ENCODE data around the gene EIPR1.
A peak's percentile ranks its signal among the peaks of the same experiment; 100 is the strongest.

Gene EIPR1

GRCh38 chr2:3309496-3310355 lies 67.9 kb downstream of the EIPR1 start:
- FAIRE-seq, result no peak

GRCh38 chr2:3307901-3308300 lies 69.7 kb downstream of the EIPR1 start:
- DNase-seq (ENCODE audit: insufficient read length, low spot score) (no peak), FAIRE-seq (no peak)

More at GRCh38 chr2:3309496-3310355, 67.9 kb downstream of the EIPR1 start:
- no peak for DNase-seq (ENCODE audit: insufficient read length, low spot score)

- no peak for DNase-seq (ENCODE audit: insufficient read length, low spot score)
- FAIRE-seq, result no peak
Measured at GRCh38 chr2:3307236-3307635, 70.4 kb downstream of the EIPR1 start.

DNA sequence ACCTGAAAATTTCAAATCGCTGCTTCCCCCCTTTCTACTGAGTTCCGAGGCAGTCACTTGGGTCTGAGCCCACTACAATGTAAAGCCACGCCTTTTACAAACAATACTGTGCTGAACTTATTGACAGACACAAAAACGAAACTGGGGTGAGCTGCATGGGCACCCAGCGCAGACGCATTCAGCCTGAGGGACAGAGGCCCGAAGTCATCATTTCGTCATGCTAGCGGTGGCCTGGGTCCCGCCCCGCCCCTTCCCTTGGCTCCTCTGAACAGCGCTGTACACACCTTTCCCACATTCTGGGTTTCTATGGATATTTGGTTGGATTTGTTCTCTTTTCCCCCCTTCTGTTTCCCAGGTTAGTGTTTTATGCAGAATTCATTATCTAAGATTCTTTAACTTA lies 71.7 kb downstream of the EIPR1 start:
- no peak for FAIRE-seq
- DNase-seq (ENCODE audit: insufficient read length, low spot score), result no peak

- no peak for FAIRE-seq
- no peak for DNase-seq (ENCODE audit: insufficient read length, low spot score)
Measured at GRCh38 chr2:3305431-3305830, 72.2 kb downstream of the EIPR1 start.

GRCh38 chr2:3303583-3304406 lies 73.8 kb downstream of the EIPR1 start:
- peak; percentile 71 for FAIRE-seq
- DNase-seq (ENCODE audit: insufficient read length, low spot score), result peak; percentile 93

DNA sequence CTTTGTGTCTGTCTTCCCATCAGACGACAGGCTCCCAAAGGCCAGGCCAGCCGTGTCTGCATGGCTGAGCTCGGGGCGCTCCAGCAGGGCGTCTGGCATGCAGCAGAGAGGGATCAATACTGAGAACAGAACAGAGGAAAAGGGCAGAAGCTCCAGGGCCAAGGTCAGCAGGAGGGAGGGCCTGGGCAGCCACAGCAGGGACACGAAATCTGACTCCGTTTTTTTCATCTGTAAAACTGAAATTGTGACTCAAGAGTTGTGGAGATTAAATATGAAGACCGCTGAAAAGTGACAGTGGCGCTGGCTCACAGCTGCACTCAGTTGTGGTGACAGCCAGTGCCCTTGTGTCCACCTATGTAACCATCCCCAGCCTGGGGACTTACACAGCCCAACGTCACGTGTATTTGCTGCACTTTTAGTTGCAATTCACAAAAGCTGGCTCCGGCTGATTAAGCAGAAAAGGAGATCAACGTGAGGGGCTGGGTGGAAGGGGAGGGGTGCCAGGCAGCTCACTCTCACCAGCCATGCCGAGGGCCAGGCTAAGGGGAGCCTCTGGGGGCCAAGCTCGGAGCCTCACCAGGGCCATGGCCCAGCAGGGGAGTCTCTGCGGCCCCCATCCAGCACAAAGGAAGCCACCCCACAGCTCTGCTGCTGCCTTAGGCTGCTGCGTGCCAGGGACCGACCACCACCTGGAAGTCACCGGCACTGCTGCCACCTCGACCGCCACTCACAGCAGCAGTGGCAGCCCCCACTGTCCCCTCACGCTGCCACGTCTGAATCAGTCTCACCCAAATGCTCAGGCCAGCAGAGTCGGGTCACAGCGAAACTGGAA lies 74.7 kb downstream of the EIPR1 start:
- no peak for DNase-seq (ENCODE audit: insufficient read length, low spot score)
- no peak for FAIRE-seq

- DNase-seq (ENCODE audit: insufficient read length, low spot score) (no peak), FAIRE-seq (no peak)
Measured at GRCh38 chr2:3302421-3302750, 75.2 kb downstream of the EIPR1 start.

GRCh38 chr2:3301001-3301400 lies 76.6 kb downstream of the EIPR1 start:
- no peak for DNase-seq (ENCODE audit: insufficient read length, low spot score)
- FAIRE-seq, result no peak

GRCh38 chr2:3300224-3300995 lies 77.2 kb downstream of the EIPR1 start:
- no peak for FAIRE-seq
- no peak for DNase-seq (ENCODE audit: insufficient read length, low spot score)

GRCh38 chr2:3299703-3300102 lies 77.9 kb downstream of the EIPR1 start:
- no peak for DNase-seq (ENCODE audit: insufficient read length, low spot score)
- FAIRE-seq, result no peak

GRCh38 chr2:3299130-3299529 lies 78.5 kb downstream of the EIPR1 start:
- no peak for FAIRE-seq
- no peak for DNase-seq (ENCODE audit: insufficient read length, low spot score)

GRCh38 chr2:3298191-3298590 lies 79.4 kb downstream of the EIPR1 start:
- FAIRE-seq, result no peak
- no peak for DNase-seq (ENCODE audit: insufficient read length, low spot score)

GRCh38 chr2:3297523-3297922 lies 80.1 kb downstream of the EIPR1 start:
- FAIRE-seq (no peak), DNase-seq (ENCODE audit: insufficient read length, low spot score) (no peak)

DNA sequence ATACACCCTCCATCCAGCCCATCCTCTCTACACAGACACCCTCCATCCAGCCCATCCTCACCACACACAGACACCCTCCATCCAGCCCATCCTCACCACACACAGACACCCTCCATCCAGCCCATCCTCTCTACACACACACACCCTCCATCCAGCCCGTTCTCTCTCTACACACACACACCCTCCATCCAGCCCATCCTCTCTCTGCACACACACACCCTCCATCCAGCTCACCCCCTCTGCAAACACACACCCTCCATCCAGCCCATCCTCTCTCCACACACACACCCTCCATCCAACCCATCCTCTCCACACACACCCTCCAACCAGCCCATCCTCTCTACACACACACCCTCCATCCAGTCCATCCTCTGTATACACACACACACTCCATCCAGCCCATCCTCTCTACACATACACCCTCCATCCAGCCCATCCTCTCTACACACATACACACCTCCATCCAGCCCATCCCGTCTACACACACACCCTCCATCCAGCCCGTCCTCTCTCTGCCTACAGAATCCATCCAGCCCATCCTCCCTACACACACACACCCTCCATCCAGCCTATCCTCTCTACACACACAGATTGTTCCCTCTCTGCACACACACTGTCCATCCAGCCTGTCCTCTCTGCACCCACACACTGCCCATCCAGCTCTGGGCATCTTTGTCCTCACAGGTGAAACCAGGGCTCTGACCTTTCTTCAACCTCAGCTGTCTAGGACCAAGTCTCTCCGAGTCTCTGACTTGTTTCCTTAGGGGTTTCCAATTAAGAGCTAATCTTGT lies 81.2 kb downstream of the EIPR1 start:
- peak; percentile 94 for FAIRE-seq
- DNase-seq (ENCODE audit: insufficient read length, low spot score), result no peak

GRCh38 chr2:3294493-3294892 lies 83.1 kb downstream of the EIPR1 start:
- no peak for FAIRE-seq
- no peak for DNase-seq (ENCODE audit: insufficient read length, low spot score)

DNA sequence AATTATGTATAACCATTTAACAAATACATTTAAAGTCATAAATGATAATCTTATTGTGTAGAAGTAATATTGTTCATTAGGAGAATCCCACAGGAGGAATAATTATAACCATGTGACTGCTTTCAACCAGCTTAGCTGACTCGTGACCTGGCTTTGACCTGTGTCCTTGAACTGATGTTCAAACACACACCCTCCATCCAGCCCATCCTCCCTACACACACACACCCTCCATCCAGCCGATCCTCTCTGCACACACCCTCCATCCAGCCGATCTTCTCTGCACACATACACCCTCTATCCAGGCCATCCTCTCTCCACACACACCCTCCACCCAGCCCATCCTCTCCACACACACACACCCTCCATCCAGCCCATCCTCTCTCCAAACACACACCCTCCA lies 83.5 kb downstream of the EIPR1 start:
- FAIRE-seq, result peak; percentile 93
- no peak for DNase-seq (ENCODE audit: insufficient read length, low spot score)

DNA sequence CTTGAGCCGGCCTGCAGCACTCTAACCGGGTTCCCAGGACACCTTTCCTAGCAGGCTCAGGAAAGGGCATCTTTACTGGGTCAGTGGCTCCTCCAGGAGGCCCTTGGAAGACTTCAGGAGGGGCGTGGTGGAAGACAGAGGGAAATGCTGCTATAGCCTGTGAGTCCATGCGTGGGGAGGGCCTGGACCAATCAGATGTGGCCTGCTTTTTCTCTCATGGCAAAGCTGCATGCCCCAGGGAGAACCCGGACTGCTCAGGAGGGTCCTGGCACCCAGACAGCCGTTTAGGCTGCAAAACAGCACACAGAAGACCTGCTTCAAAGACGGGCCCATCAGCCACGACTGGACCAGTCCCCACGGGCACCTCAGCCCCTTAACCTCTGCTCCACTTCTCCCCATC lies 84.4 kb downstream of the EIPR1 start:
- DNase-seq (ENCODE audit: insufficient read length, low spot score), result no peak
- FAIRE-seq, result no peak

GRCh38 chr2:3292416-3292815 lies 85.2 kb downstream of the EIPR1 start:
- no peak for FAIRE-seq

GRCh38 chr2:3291750-3292149 lies 85.9 kb downstream of the EIPR1 start:
- DNase-seq (ENCODE audit: insufficient read length, low spot score) (no peak), FAIRE-seq (no peak)

More at GRCh38 chr2:3292416-3292815, 85.2 kb downstream of the EIPR1 start:
- DNase-seq (ENCODE audit: insufficient read length, low spot score), result no peak

Measured in HTR-8/SVneo (cell line).